ENCODE results near the gene SIN3B. TPM values are rescaled to one million over a fixed set of nuclear protein-coding genes. Genes with fewer than 3 reads are reported as not detected.

The SIN3B gene
- total and polyA plus RNA-seq, 9 of the 15 experiments (the other 6 are each of a cell fraction or from before 2014, with no cell fraction given): 0.51 to 34.2 (median 14.3) TPM

- Histone ChIP-seq H3K27ac (ENCODE audit: extremely low read depth, low read depth, low read length) (peak overlapping the region; percentile 95), H3K4me2 (ENCODE audit: insufficient read depth, low read length) (peak overlapping the region; percentile 71)
- TF ChIP-seq ZNF766 (CRISPR knock-in tag; conservative IDR thresholded peaks at IDR 0.05): peak; percentile 16; the same call in 1 of the 2 replicates
- no peak for TF ChIP-seq CBX2 (IDR thresholded peaks at IDR 0.05; ENCODE audit: insufficient read depth, low read length, poor library complexity, severe bottlenecking)
- TF ChIP-seq ELF2 (CRISPR knock-in tag; IDR thresholded peaks at IDR 0.05): no peak
- no peak for TF ChIP-seq DEAF1 (CRISPR knock-in tag; IDR thresholded peaks at IDR 0.05)
- no peak for TF ChIP-seq NR2C2 (CRISPR knock-in tag; IDR thresholded peaks at IDR 0.05)
- TF ChIP-seq NR2C2 (tag; IDR thresholded peaks at IDR 0.05): peak; percentile 77
- no peak for TF ChIP-seq TBP (optimal IDR thresholded peaks at IDR 0.05; ENCODE audit: low read depth, low read length)
- peak; percentile 61; the same call in 1 of the 2 replicates for TF ChIP-seq SUPT5H (IDR thresholded peaks at IDR 0.05)
- TF ChIP-seq GATAD2A (IDR thresholded peaks at IDR 0.05): peak; percentile 75; the same call in 1 of the 2 replicates
- TF ChIP-seq LEF1 (IDR thresholded peaks at IDR 0.05): 0 out of 2 replicates have a peak, but pooled peaks have one; percentile 21
- 0 out of 4 replicates have a peak, but pooled peaks of 1 of the 2 experiments have one; percentile 7 for TF ChIP-seq MAZ (CRISPR knock-in tag; conservative IDR thresholded peaks at IDR 0.05 in 1 of 2, IDR thresholded peaks at IDR 0.05 in 1 of 2)
- peak; percentile 69 for TF ChIP-seq POLR2B (IDR thresholded peaks at IDR 0.05; ENCODE audit: low read depth, partially characterized antibody)
- no peak for TF ChIP-seq ZZZ3 (IDR thresholded peaks at IDR 0.05)
- TF ChIP-seq MTA2 (IDR thresholded peaks at IDR 0.05; ENCODE audit: low read depth): peak; percentile 23; the same call in 1 of the 2 replicates
- peak; percentile 85 for TF ChIP-seq SAFB (IDR thresholded peaks at IDR 0.05; ENCODE audit: borderline replicate concordance, low read depth, low read length)
- TF ChIP-seq PKNOX1 (IDR thresholded peaks at IDR 0.05): no peak
- peak; percentile 21; the same call in 1 of the 2 replicates for TF ChIP-seq LARP7 (IDR thresholded peaks at IDR 0.05)
- no peak for TF ChIP-seq FOXJ2 (tag; IDR thresholded peaks at IDR 0.05)
- TF ChIP-seq MNT (conservative IDR thresholded peaks at IDR 0.05): peak; percentile 59 to 69
- peak; percentile 35; the same call in 1 of the 2 replicates for TF ChIP-seq BHLHE40 (IDR thresholded peaks at IDR 0.05; ENCODE audit: low read length)
Observed at GRCh38 chr19:16895467-16896145, 66.4 kb downstream of the SIN3B start.

More at GRCh38 chr19:16895467-16896145, 66.4 kb downstream of the SIN3B start:
- ChIA-PET CTCF (ENCODE audit: low intra/inter-chr PET ratio) (no interaction called here), POLR2A (interaction anchor here (1.2 kb wide), 2 partner anchors 8 to 126 kb away, joined by 3 to 4 read pairs; no protein-coding TSS in a partner anchor)
- Histone ChIP-seq H3K36me3 (ENCODE audit: control insufficient read depth, insufficient read depth, low read length) (peaks cover 19% of the 10 kb centered on the region; the same call in 2 of the 3 replicates), H3K9me3 (replicated peaks; ENCODE audit: control insufficient read depth, insufficient read depth, low read depth, low read length) (no peaks in the 10 kb centered on the region), H4K20me1 (replicated peaks; ENCODE audit: control insufficient read depth, insufficient read depth, low read length) (no peaks in the 10 kb centered on the region), H2AFZ (ENCODE audit: low read depth, low read length) (peak overlapping the region; percentile 65), H3K4me1 (replicated peaks in 1 of 2; ENCODE audit: control insufficient read depth in 2 of 2, insufficient read depth in 2 of 2, low read length in 2 of 2) (peaks cover 30 to 75% of the 10 kb centered on the region in 2 experiments), H3K27me3 (ENCODE audit: control insufficient read depth in 2 of 2, insufficient read depth in 2 of 2, low read length in 2 of 2) (no peaks in the 10 kb centered on the region), H3K9me1 (ENCODE audit: control insufficient read depth, insufficient read depth, low read length) (no peaks in the 10 kb centered on the region), H3K9ac (ENCODE audit: insufficient read depth in 1 of 2, low read depth in 2 of 2, low read length in 2 of 2) (peak overlapping the region; percentile 81 to 87), H3K4me3 (peak overlapping the region; percentile 62), H3K79me2 (ENCODE audit: control insufficient read depth, insufficient read depth, low read length) (peaks cover 25% of the 10 kb centered on the region)
- intact Hi-C loops (cut with micrococcal nuclease): loop anchor here (5.0 kb wide), 2 partner anchors 183 to 397 kb away; no protein-coding TSS in a partner anchor
- no TSS peak for BruUV-seq (replicated peaks)
- in situ Hi-C loops (cut with MboI): no loop called here
- FAIRE-seq (no peak), DNase-seq (ENCODE audit: extremely low read depth in 1 of 4, low spot score in 3 of 4) (peak; percentile 79 to 90 (median 84)), ATAC-seq (peak; percentile 13)
- 4% methylated on average over 21 of the region's 30 CpGs for WGBS (ENCODE audit: insufficient coverage, low coverage, missing lambda C conversion rate)
